Coronary artery (tissue), 2 donors: ENCODE results near the gene EPHA1.
A peak's percentile ranks its signal among the peaks of the same experiment; 100 is the strongest.

Experiments used
- DNase-seq: peaks from one replicate; pipeline ENCODE4 v3.0.0-alpha.2; 2017; ENCODE audit warnings: low spot score
- H3K27ac ChIP-seq, 2 donors: fragments of 200-600 bp; sonication (generic); one replicate each; pipeline ENCODE4 v1.5.1; 2016 to 2019
- H3K4me3 ChIP-seq: fragments of 200-600 bp; sonication (generic); 2 replicates; pipeline ENCODE4 v1.5.1; 2016; ENCODE audit warnings: mild to moderate bottlenecking, moderate library complexity
- TF ChIP-seq, protein P1 (sequence below): fragments of 200-600 bp; sonication (generic); IDR thresholded peaks from one replicate; pipeline ENCODE4 v1.5.1; 2019; ENCODE audit warnings: antibody characterized with exemption

Gene EPHA1

DNA sequence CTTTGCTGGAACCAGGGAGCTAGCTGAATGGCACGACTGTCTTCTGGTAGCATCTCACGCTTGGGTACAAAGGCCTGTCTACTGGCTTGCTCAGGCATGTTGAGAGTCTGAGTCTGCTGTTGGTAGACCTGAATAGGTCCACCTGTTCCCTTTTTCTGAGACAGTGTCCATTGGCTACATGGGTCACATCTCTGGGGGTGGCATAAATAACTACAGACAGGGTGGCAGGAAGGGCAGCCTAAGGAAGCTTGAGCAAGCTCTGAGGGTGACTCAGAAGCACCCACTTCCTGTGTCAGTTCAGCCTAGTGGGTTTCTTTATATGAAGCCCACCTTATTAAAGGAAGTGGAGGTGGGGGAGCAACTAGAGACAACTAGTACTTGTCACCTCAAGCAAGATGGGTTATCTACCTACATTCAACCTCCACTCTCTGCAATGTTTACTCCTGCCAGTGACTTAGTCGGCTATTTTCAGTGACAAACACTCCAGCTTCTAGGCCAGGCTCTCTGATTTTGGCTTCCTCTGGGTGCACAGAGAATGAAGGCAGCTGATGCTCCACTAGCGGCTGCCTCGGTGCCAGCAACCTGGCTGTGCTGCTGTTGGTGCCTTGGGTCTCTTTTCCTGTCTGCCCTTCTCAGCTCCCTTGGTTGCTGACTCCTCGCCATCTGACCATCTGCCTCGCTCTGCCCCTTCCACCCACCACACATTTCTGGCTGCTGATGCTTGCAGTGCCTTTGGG lies 33.2 kb downstream of the EPHA1 start:
- Histone ChIP-seq H3K4me3 (no peak overlapping the region), H3K27ac (peak overlapping the region in 1 of 2 donors; percentile 57)
- no peak for DNase-seq
- TF ChIP-seq, protein P1, sequence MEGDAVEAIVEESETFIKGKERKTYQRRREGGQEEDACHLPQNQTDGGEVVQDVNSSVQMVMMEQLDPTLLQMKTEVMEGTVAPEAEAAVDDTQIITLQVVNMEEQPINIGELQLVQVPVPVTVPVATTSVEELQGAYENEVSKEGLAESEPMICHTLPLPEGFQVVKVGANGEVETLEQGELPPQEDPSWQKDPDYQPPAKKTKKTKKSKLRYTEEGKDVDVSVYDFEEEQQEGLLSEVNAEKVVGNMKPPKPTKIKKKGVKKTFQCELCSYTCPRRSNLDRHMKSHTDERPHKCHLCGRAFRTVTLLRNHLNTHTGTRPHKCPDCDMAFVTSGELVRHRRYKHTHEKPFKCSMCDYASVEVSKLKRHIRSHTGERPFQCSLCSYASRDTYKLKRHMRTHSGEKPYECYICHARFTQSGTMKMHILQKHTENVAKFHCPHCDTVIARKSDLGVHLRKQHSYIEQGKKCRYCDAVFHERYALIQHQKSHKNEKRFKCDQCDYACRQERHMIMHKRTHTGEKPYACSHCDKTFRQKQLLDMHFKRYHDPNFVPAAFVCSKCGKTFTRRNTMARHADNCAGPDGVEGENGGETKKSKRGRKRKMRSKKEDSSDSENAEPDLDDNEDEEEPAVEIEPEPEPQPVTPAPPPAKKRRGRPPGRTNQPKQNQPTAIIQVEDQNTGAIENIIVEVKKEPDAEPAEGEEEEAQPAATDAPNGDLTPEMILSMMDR: no peak

DNA sequence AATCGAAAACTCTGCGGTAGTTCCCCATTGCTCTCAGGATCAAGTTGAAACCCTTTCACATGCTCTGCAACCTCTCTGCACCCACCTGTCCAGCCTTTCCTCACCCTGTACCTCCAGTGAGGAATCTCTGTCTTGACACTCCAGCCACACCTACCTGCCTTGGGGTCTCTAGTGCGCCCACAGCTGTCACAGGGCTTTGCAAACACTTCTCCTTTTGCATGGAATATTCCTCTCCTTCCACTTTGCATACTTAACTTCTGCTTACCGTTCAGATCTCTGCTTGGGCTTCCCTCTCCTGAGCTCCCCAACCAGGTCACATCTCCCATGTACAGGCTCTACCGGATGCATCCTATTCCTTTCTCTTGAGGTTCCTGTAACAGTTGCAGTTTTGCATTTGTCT lies 34.1 kb downstream of the EPHA1 start:
- H3K27ac ChIP-seq: peak overlapping the region in 1 of 2 donors; percentile 29
- H3K4me3 ChIP-seq: no peak overlapping the region
- TF ChIP-seq, protein P1: no peak
- no peak for DNase-seq

GRCh38 chr7:143373255-143373794 lies 35.3 kb downstream of the EPHA1 start:
- Histone ChIP-seq H3K27ac (no peak overlapping the region), H3K4me3 (no peak overlapping the region)
- DNase-seq: no peak
- TF ChIP-seq, protein P1: no peak

- Histone ChIP-seq H3K27ac (no peak overlapping the region), H3K4me3 (no peak overlapping the region)
- no peak for DNase-seq
- TF ChIP-seq, protein P1: no peak
Measured at GRCh38 chr7:143372070-143372469, 36.6 kb downstream of the EPHA1 start.

GRCh38 chr7:143369678-143370651 lies 38.7 kb downstream of the EPHA1 start:
- Histone ChIP-seq H3K4me3 (no peak overlapping the region), H3K27ac (no peak overlapping the region)
- DNase-seq: no peak
- TF ChIP-seq, protein P1: no peak

DNA sequence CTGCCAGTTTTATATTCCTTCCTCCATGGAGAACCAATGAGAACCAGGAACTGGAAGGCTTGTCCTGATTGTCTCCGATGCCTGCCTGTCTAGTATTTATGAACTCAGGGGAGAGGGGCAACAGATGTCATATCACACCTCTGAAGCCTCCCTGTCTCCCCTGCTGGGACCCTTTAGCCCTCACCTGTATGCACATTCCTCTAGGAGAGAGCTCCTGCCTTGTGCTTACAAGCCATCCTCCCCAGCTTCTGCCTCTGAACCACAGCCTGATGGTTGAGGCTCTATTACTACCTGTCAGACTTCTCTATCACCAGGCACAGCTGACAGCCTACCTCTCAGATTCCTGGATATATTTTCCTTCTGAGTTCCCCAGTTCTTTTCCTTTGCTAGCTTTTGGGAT lies 40.3 kb downstream of the EPHA1 start:
- TF ChIP-seq, protein P1: no peak
- DNase-seq: no peak
- Histone ChIP-seq H3K27ac (no peak overlapping the region), H3K4me3 (no peak overlapping the region)
